ENCODE results near the gene ITPRIP.

ITPRIP gene

GRCh38 chr10:104291439-104291951, 46.8 kb downstream of the ITPRIP start (continued):
- TF ChIP-seq KLF10 (tag by site-specific recombination; IDR thresholded peaks at IDR 0.05): no peak
- no peak for TF ChIP-seq REST (tag by site-specific recombination; IDR thresholded peaks at IDR 0.05)
- no peak for TF ChIP-seq SALL2 (tag by site-specific recombination; IDR thresholded peaks at IDR 0.05; ENCODE audit: borderline replicate concordance)
- no peak for TF ChIP-seq ZNF791 (tag by site-specific recombination; IDR thresholded peaks at IDR 0.05)
- TF ChIP-seq ZNF488 (tag by site-specific recombination; IDR thresholded peaks at IDR 0.05): no peak
- peak; percentile 53; the same call in 1 of the 2 replicates for TF ChIP-seq ZNF184 (tag by site-specific recombination; IDR thresholded peaks at IDR 0.05)
- peak; percentile 74 for TF ChIP-seq KLF17 (tag by site-specific recombination; IDR thresholded peaks at IDR 0.05)
- no peak for TF ChIP-seq ZNF837 (tag by site-specific recombination; IDR thresholded peaks at IDR 0.05)
- no peak for TF ChIP-seq ZNF449 (tag by site-specific recombination; IDR thresholded peaks at IDR 0.05)
- TF ChIP-seq ZNF530 (tag by site-specific recombination; IDR thresholded peaks at IDR 0.05; ENCODE audit: low read depth): no peak
- 0 out of 2 replicates have a peak, but pooled peaks have one; percentile 46 for TF ChIP-seq ZNF639 (tag by site-specific recombination; IDR thresholded peaks at IDR 0.05)

- ChIA-PET POLR2A (interaction anchor here (0.7 kb wide), 1 partner anchor 77 kb away, joined by 6 read pairs; no protein-coding TSS in a partner anchor), CTCF (interaction anchor here (0.8 to 14.0 kb wide), 2 partner anchors 17 to 61 kb away, joined by 3 to 289 read pairs; partner anchors contain the start of gene CFAP58)
- no peaks in the 10 kb centered on the region for H3K9me3 ChIP-seq (ENCODE audit: control insufficient read depth, insufficient read depth, low read depth, low read length)
- H3K4me3 ChIP-seq (ENCODE audit: low read depth, low read length): no peak overlapping the region
- no peak overlapping the region for H3K27ac ChIP-seq (ENCODE audit: extremely low read depth, low read depth, low read length)
- H3K4me1 ChIP-seq (ENCODE audit: control insufficient read depth, insufficient read depth, low read length): no peaks in the 10 kb centered on the region; the same call in 1 of the 2 replicates
- no peaks in the 10 kb centered on the region for H3K36me3 ChIP-seq (ENCODE audit: control insufficient read depth in 2 of 2, insufficient read depth in 1 of 2, low read length in 2 of 2)
- TF ChIP-seq ZNF10 (tag by site-specific recombination; IDR thresholded peaks at IDR 0.05) (no peak), ZNF518A (tag by site-specific recombination; conservative IDR thresholded peaks at IDR 0.05; ENCODE audit: low read depth) (no peak), SP2 (tag by site-specific recombination; IDR thresholded peaks at IDR 0.05) (no peak), KLF10 (tag by site-specific recombination; IDR thresholded peaks at IDR 0.05) (no peak), MYNN (tag by site-specific recombination; IDR thresholded peaks at IDR 0.05; ENCODE audit: borderline replicate concordance) (no peak), ZNF221 (tag by site-specific recombination; IDR thresholded peaks at IDR 0.05; ENCODE audit: borderline replicate concordance) (no peak), ZNF768 (tag by site-specific recombination; IDR thresholded peaks at IDR 0.05) (no peak), ZSCAN30 (tag by site-specific recombination; IDR thresholded peaks at IDR 0.05) (no peak), ZNF664 (tag by site-specific recombination; IDR thresholded peaks at IDR 0.05) (no peak), ZBTB17 (tag by site-specific recombination; IDR thresholded peaks at IDR 0.05) (no peak), YY2 (tag by site-specific recombination; IDR thresholded peaks at IDR 0.05) (no peak), BCL11B (tag by site-specific recombination; IDR thresholded peaks at IDR 0.05; ENCODE audit: low read depth) (no peak), YY1 (tag by site-specific recombination; IDR thresholded peaks at IDR 0.05) (no peak)
Observed at GRCh38 chr10:104288355-104288754, 49.9 kb downstream of the ITPRIP start.
